Measurements from ENCODE around the gene PBX1.

DNA sequence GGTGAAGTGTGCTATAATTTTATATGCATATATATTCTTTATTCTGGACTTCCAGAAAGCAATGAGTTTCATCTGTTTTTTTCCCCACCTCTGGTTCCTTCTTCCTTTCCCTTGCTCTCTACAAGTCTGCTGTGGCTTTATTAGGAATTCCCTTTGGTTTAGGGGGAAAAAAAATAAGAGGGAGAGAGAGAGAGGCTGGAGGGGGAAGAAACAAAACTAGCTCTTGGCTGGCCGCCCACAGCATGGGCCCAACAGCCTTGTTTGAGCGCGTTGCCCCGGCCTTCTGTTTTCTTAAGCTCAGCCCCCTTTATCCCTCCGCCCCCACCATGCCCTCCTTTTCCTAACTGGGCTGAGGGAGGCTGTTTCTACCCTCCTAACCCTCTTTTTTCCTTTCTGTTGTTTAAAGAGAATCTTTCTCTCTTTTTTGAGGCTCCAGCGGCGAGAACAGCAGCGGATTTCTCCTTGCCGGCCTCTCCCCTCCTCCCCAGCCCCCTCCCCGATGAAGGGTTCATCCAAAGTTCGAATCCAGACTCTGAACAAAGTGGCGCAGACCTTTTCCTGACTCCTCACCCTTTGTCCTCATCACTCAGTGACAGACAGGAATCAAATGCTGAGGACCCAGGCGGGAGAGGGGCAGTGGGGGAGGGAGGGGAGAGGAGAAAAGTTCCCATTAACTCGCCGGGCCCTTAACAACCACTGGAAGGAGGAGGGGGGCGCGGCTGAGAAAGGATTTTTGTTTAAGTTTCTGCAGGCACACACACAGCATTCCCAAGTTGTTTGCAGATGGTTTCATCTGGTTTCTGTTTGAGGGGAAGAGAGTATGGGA, 29.7 kb downstream of the PBX1 start:
- TF ChIP-seq POLR2A (IDR thresholded peaks at IDR 0.05) = no peak
- TF ChIP-seq, protein P1, sequence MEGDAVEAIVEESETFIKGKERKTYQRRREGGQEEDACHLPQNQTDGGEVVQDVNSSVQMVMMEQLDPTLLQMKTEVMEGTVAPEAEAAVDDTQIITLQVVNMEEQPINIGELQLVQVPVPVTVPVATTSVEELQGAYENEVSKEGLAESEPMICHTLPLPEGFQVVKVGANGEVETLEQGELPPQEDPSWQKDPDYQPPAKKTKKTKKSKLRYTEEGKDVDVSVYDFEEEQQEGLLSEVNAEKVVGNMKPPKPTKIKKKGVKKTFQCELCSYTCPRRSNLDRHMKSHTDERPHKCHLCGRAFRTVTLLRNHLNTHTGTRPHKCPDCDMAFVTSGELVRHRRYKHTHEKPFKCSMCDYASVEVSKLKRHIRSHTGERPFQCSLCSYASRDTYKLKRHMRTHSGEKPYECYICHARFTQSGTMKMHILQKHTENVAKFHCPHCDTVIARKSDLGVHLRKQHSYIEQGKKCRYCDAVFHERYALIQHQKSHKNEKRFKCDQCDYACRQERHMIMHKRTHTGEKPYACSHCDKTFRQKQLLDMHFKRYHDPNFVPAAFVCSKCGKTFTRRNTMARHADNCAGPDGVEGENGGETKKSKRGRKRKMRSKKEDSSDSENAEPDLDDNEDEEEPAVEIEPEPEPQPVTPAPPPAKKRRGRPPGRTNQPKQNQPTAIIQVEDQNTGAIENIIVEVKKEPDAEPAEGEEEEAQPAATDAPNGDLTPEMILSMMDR (IDR thresholded peaks at IDR 0.05) = no peak

Measured in right lobe of liver (tissue), 4 donors.